K562 (cell line): ENCODE results near the gene HDHD5. TPM values are rescaled to one million over a fixed set of nuclear protein-coding genes. Genes with fewer than 3 reads are reported as not detected.

Source experiments
- ATF6 ChIP-seq: sonication (generic); formaldehyde crosslinking; IDR thresholded peaks from 2 replicates; pipeline ENCODE4 v1.4.0; 2020; ENCODE audit warnings: mild to moderate bottlenecking, missing genetic modification reagents
- E2F3 ChIP-seq: fragments of 250-450 bp; sonication (Bioruptor Pico); IDR thresholded peaks from 2 replicates; pipeline ENCODE4 v1.4.0; 2020; ENCODE audit warnings: mild to moderate bottlenecking
- MGA ChIP-seq: fragments of 450-650 bp; IDR thresholded peaks from 2 replicates; pipeline ENCODE4 v1.6.1; 2016; ENCODE audit warnings: mild to moderate bottlenecking, moderate library complexity
- NCOR1 ChIP-seq: fragments of 450-650 bp; IDR thresholded peaks from 2 replicates; pipeline ENCODE4 v1.6.1; 2016; ENCODE audit warnings: mild to moderate bottlenecking, moderate library complexity
- NFATC3 ChIP-seq: fragments of 450-650 bp; IDR thresholded peaks from 2 replicates; pipeline ENCODE4 v1.6.1; 2017; ENCODE audit warnings: mild to moderate bottlenecking
- PHF21A ChIP-seq: fragments of 450-650 bp; IDR thresholded peaks from 2 replicates; pipeline ENCODE4 v1.6.1; 2017; ENCODE audit warnings: low read depth, borderline replicate concordance
- SIX5 ChIP-seq, 2 experiments: IDR thresholded peaks; 2 replicates each; pipeline ENCODE4 v1.6.1; 2011; ENCODE audit warnings: low read length in 2 of 2, borderline replicate concordance in 1 of 2, low read depth in 1 of 2, mild to moderate bottlenecking in 1 of 2, moderate library complexity in 1 of 2; ENCODE audit not compliant: insufficient read depth in 1 of 2
- SRSF9 ChIP-seq: fragments of 200-400 bp; formaldehyde crosslinking; IDR thresholded peaks from 2 replicates; pipeline ENCODE4 v1.6.1; 2017; ENCODE audit warnings: low read depth, low read length, borderline replicate concordance
- YBX1 ChIP-seq: fragments of 450-650 bp; IDR thresholded peaks from 2 replicates; pipeline ENCODE4 v1.7.1; 2016; ENCODE audit warnings: mild to moderate bottlenecking
- ZBTB12 ChIP-seq: fragments of 250-450 bp; sonication (Bioruptor Pico); IDR thresholded peaks from 2 replicates; pipeline ENCODE4 v1.4.0; 2020
- ZNF274 ChIP-seq: IDR thresholded peaks from 2 replicates; pipeline ENCODE4 v1.6.1; 2011; ENCODE audit warnings: low read depth, mild to moderate bottlenecking, low read length, moderate library complexity, borderline replicate concordance
- ZNF445 ChIP-seq: fragments of 250-450 bp; sonication (Bioruptor Pico); IDR thresholded peaks from 2 replicates; pipeline ENCODE4 v1.4.0; 2020; ENCODE audit warnings: low read depth, mild to moderate bottlenecking, moderate library complexity
- polyA plus RNA-seq, 8 experiments: library from polyadenylated mRNA; depleted of rRNA in 4 of 8; stranded (reverse) in 5 of 8; unstranded in 3 of 8; fragments of >200 nt; fragmentation: Nextera tagmentation in 2 of 8; fragmentation: Illumina TruSeq in 1 of 8; extraction: Ambion mirVana in 2 of 8; extraction: Trizol in 1 of 8; gene quantifications; 2 replicates each; pipeline versions ENCODE4 v1.2.1 to v1.2.3, GENCODE V29; 2011 to 2014; ENCODE audit warnings: inconsistent platforms in 1 of 8, missing spikeins in 1 of 8
- total RNA-seq, 7 experiments: library from RNA; depleted of rRNA in 6 of 7; stranded (reverse); fragments of >200 nt in 6 of 7; fragmentation: Illumina TruSeq in 2 of 7; extraction: Trizol in 2 of 7; gene quantifications; 2 replicates each; pipeline versions ENCODE4 v1.2.1 to v1.2.3, GENCODE V29; 2011 to 2021; ENCODE audit warnings: low replicate concordance in 1 of 7

The HDHD5 gene
- total and polyA plus RNA-seq, 9 of the 15 experiments (the other 6 are each of a cell fraction or from before 2014, with no cell fraction given): 1.6 to 36.6 (median 24.2) TPM

- TF ChIP-seq E2F3 (CRISPR knock-in tag) (peak; percentile 63), ZBTB12 (CRISPR knock-in tag) (peak; percentile 26; the same call in 1 of the 2 replicates), SRSF9 (no peak), SIX5 (IDR thresholded peaks at IDR 0.05; ENCODE audit: borderline replicate concordance in 1 of 2, insufficient read depth in 1 of 2, low read depth in 1 of 2, low read length in 2 of 2) (no peak; a peak in 1 of 4 replicates), NFATC3 (no peak), ZNF274 (no peak), PHF21A (peak; percentile 36; the same call in 1 of the 2 replicates), ZNF445 (no peak), MGA (no peak), YBX1 (no peak), ATF6 (CRISPR knock-in tag) (no peak), NCOR1 (no peak)
Observed at GRCh38 chr22:17171153-17172028, 12.3 kb upstream of the HDHD5 start (continued).
